IPS-11a (cell line): ENCODE measurements around the gene ARID3B.
"Not testable (repeated sequence)": the region's sequence is repeated elsewhere in the genome, so short reads cannot be mapped to it uniquely, and the experiment has no call there.

Source experiments
- H3K4me3 ChIP-seq: one replicate; pipeline ENCODE4 v1.5.1; 2013; ENCODE audit warnings: low read depth, low read length, control low read depth

The ARID3B gene

GRCh38 chr15:74531144-74531811 is 9.7 kb upstream of the ARID3B start:
- H3K4me3 ChIP-seq: no peak overlapping the region

GRCh38 chr15:74535388-74536084 is 5.5 kb upstream of the ARID3B start:
- no peak overlapping the region for H3K4me3 ChIP-seq

- H3K4me3 ChIP-seq: no peak overlapping the region
Observed at GRCh38 chr15:74537736-74538135, 3.3 kb upstream of the ARID3B start.

- H3K4me3 ChIP-seq: not testable (repeated sequence)
Observed at GRCh38 chr15:74539521-74539920, 1.5 kb upstream of the ARID3B start.

GRCh38 chr15:74540161-74540760 is 759 bp upstream of the ARID3B start:
- H3K4me3 ChIP-seq: peak overlapping the region; percentile 91

GRCh38 chr15:74541494-74542165 is 610 bp downstream of the ARID3B start:
- peak overlapping the region; percentile 88 for H3K4me3 ChIP-seq

GRCh38 chr15:74542166-74543042 is 1.4 kb downstream of the ARID3B start:
- peak overlapping the region; percentile 88 for H3K4me3 ChIP-seq

- H3K4me3 ChIP-seq: peak overlapping the region; percentile 88
Observed at GRCh38 chr15:74543043-74543422, 2.0 kb downstream of the ARID3B start.

- H3K4me3 ChIP-seq: no peak overlapping the region
Observed at GRCh38 chr15:74543583-74543982, 2.6 kb downstream of the ARID3B start.

GRCh38 chr15:74545086-74545485 is 4.1 kb downstream of the ARID3B start:
- H3K4me3 ChIP-seq: no peak overlapping the region

GRCh38 chr15:74545776-74546656 is 5.0 kb downstream of the ARID3B start:
- no peak overlapping the region for H3K4me3 ChIP-seq

- no peak overlapping the region for H3K4me3 ChIP-seq
Observed at GRCh38 chr15:74547616-74548015, 6.6 kb downstream of the ARID3B start.

- no peak overlapping the region for H3K4me3 ChIP-seq
Observed at GRCh38 chr15:74548241-74548640, 7.2 kb downstream of the ARID3B start.

GRCh38 chr15:74549816-74550215 is 8.8 kb downstream of the ARID3B start:
- no peak overlapping the region for H3K4me3 ChIP-seq

GRCh38 chr15:74551714-74552113 is 10.7 kb downstream of the ARID3B start:
- no peak overlapping the region for H3K4me3 ChIP-seq

GRCh38 chr15:74552773-74553441 is 11.9 kb downstream of the ARID3B start:
- no peak overlapping the region for H3K4me3 ChIP-seq

GRCh38 chr15:74555192-74555591 is 14.2 kb downstream of the ARID3B start:
- no peak overlapping the region for H3K4me3 ChIP-seq

- H3K4me3 ChIP-seq: no peak overlapping the region
Observed at GRCh38 chr15:74558706-74559105, 17.7 kb downstream of the ARID3B start.

GRCh38 chr15:74563442-74563841 is 22.4 kb downstream of the ARID3B start:
- H3K4me3 ChIP-seq: no peak overlapping the region
